Astrocyte (in vitro differentiated cells and primary cell): ENCODE measurements around the gene FAM163A. TPM values are rescaled to one million over a fixed set of nuclear protein-coding genes. Genes with fewer than 3 reads are reported as not detected.

Experiments used
- DNase-seq: peaks from one replicate; pipeline ENCODE4 v3.0.0-alpha.2; 2010; ENCODE audit warnings: low read depth
- FAIRE-seq: peaks from 2 replicates; lab custom pipeline; 2011; peaks lifted over from hg19 to GRCh38; lab: Jason Lieb, UNC
- H2AFZ ChIP-seq: 2 replicates; pipeline ENCODE4 v1.6.0; 2012; ENCODE audit warnings: low read depth, low read length, inconsistent platforms
- H3K27ac ChIP-seq: 2 replicates; pipeline ENCODE4 v1.5.1; 2011; ENCODE audit warnings: low read depth, low read length, inconsistent platforms
- H3K27me3 ChIP-seq: 2 replicates; pipeline ENCODE4 v1.6.0; 2011; ENCODE audit warnings: low read length, inconsistent platforms; ENCODE audit not compliant: insufficient read depth
- H3K36me3 ChIP-seq: 2 replicates; pipeline ENCODE4 v1.5.1; 2011; ENCODE audit warnings: low read length, inconsistent platforms; ENCODE audit not compliant: insufficient read depth
- H3K4me1 ChIP-seq: 2 replicates; pipeline ENCODE4 v1.5.1; 2011; ENCODE audit warnings: low read length, inconsistent platforms; ENCODE audit not compliant: insufficient read depth
- H3K4me2 ChIP-seq: 2 replicates; pipeline ENCODE4 v1.6.0; 2012; ENCODE audit warnings: low read length, inconsistent platforms
- H3K4me3 ChIP-seq: 2 replicates; pipeline ENCODE4 v1.5.1; 2011; ENCODE audit warnings: low read depth, mild to moderate bottlenecking, low read length, inconsistent platforms; ENCODE audit not compliant: insufficient read depth
- H3K79me2 ChIP-seq: 2 replicates; pipeline ENCODE4 v1.6.0; 2012; ENCODE audit warnings: mild to moderate bottlenecking, low read length, inconsistent platforms; ENCODE audit not compliant: insufficient read depth
- H3K9ac ChIP-seq: 2 replicates; pipeline ENCODE4 v1.6.0; 2012; ENCODE audit warnings: mild to moderate bottlenecking, low read length, inconsistent platforms
- H3K9me3 ChIP-seq: 2 replicates; pipeline ENCODE4 v1.5.1; 2012; ENCODE audit warnings: low read depth, mild to moderate bottlenecking, low read length, inconsistent platforms; ENCODE audit not compliant: insufficient read depth
- H4K20me1 ChIP-seq: 2 replicates; pipeline ENCODE4 v1.6.0; 2012; ENCODE audit warnings: low read length, inconsistent platforms; ENCODE audit not compliant: insufficient read depth
- H3K27ac Mint-ChIP-seq: one replicate; pipeline ENCODE4 v1.8.0; 2021; ENCODE audit warnings: mild to moderate bottlenecking, mixed read lengths; ENCODE audit not compliant: unreplicated experiment
- H3K27me3 Mint-ChIP-seq: one replicate; pipeline ENCODE4 v1.8.0; 2021; ENCODE audit warnings: low read depth, mixed read lengths; ENCODE audit not compliant: unreplicated experiment
- H3K36me3 Mint-ChIP-seq: one replicate; pipeline ENCODE4 v1.8.0; 2021; ENCODE audit warnings: low read depth, mixed read lengths; ENCODE audit not compliant: unreplicated experiment
- H3K4me1 Mint-ChIP-seq: one replicate; pipeline ENCODE4 v1.8.0; 2021; ENCODE audit warnings: low read depth, mixed read lengths; ENCODE audit not compliant: unreplicated experiment
- H3K4me3 Mint-ChIP-seq: one replicate; pipeline ENCODE4 v1.8.0; 2021; ENCODE audit warnings: mild to moderate bottlenecking, moderate library complexity, mixed read lengths; ENCODE audit not compliant: unreplicated experiment
- H3K9me3 Mint-ChIP-seq: one replicate; pipeline ENCODE4 v1.8.0; 2021; ENCODE audit warnings: mild to moderate bottlenecking, mixed read lengths; ENCODE audit not compliant: unreplicated experiment
- EZH2 ChIP-seq: IDR thresholded peaks from 2 replicates; pipeline ENCODE4 v1.6.1; 2012; ENCODE audit warnings: mild to moderate bottlenecking, low read length, inconsistent platforms; ENCODE audit not compliant: insufficient read depth
- total RNA-seq: library from RNA; stranded (reverse); gene quantifications from 2 replicates; pipeline ENCODE4 v1.2.1, GENCODE V29; 2021
- TF ChIP-seq, protein P1 (sequence below): IDR thresholded peaks from 2 replicates; pipeline ENCODE4 v1.5.1; 2011; ENCODE audit warnings: low read depth, mild to moderate bottlenecking, inconsistent platforms, low read length, moderate library complexity; ENCODE audit not compliant: insufficient read depth

The FAM163A gene
- total RNA-seq, 1 donor from 2014 or later, result not detected

DNA sequence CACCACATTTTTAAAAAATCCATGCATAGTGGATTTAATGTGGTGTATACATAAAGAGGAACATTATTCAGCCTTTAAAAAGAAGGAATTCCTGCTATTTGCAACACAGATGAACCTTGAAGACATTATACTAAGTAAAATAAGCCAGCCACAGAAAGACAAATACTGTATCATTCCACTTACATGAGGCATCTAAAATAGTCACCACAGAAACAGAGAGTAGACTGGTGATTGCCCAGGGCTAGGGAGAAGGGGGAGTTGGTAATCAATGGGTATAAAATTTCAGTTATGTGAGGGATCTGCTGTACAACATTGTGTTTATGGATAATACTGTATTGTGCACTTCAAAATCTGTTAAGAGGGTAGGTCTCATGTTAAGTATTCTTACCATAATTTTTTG is 10.0 kb downstream of the FAM163A start:
- H4K20me1 ChIP-seq, result no peaks in the 10 kb centered on the region
- Mint-ChIP-seq H3K4me3 (no peak overlapping the region), H3K36me3 (no peaks in the 10 kb centered on the region), H3K27me3 (peaks cover 26% of the 10 kb centered on the region), H3K27ac (no peak overlapping the region), H3K9me3 (peaks cover 14% of the 10 kb centered on the region), H3K4me1 (peaks cover 15% of the 10 kb centered on the region)
- no peak overlapping the region for H3K4me2 ChIP-seq
- H3K36me3 ChIP-seq, result no peaks in the 10 kb centered on the region
- TF ChIP-seq EZH2, result no peak
- TF ChIP-seq, protein P1, sequence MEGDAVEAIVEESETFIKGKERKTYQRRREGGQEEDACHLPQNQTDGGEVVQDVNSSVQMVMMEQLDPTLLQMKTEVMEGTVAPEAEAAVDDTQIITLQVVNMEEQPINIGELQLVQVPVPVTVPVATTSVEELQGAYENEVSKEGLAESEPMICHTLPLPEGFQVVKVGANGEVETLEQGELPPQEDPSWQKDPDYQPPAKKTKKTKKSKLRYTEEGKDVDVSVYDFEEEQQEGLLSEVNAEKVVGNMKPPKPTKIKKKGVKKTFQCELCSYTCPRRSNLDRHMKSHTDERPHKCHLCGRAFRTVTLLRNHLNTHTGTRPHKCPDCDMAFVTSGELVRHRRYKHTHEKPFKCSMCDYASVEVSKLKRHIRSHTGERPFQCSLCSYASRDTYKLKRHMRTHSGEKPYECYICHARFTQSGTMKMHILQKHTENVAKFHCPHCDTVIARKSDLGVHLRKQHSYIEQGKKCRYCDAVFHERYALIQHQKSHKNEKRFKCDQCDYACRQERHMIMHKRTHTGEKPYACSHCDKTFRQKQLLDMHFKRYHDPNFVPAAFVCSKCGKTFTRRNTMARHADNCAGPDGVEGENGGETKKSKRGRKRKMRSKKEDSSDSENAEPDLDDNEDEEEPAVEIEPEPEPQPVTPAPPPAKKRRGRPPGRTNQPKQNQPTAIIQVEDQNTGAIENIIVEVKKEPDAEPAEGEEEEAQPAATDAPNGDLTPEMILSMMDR, result no peak
- DNase-seq (peak; percentile 8), FAIRE-seq (no peak)
- H3K27me3 ChIP-seq, result peaks cover 11% of the 10 kb centered on the region
- no peaks in the 10 kb centered on the region for H3K9me3 ChIP-seq
- no peaks in the 10 kb centered on the region for H3K79me2 ChIP-seq
- H2AFZ ChIP-seq, result no peak overlapping the region
- no peaks in the 10 kb centered on the region for H3K4me1 ChIP-seq
- no peak overlapping the region for H3K4me3 ChIP-seq
- no peak overlapping the region for H3K9ac ChIP-seq
- H3K27ac ChIP-seq, result no peak overlapping the region

DNA sequence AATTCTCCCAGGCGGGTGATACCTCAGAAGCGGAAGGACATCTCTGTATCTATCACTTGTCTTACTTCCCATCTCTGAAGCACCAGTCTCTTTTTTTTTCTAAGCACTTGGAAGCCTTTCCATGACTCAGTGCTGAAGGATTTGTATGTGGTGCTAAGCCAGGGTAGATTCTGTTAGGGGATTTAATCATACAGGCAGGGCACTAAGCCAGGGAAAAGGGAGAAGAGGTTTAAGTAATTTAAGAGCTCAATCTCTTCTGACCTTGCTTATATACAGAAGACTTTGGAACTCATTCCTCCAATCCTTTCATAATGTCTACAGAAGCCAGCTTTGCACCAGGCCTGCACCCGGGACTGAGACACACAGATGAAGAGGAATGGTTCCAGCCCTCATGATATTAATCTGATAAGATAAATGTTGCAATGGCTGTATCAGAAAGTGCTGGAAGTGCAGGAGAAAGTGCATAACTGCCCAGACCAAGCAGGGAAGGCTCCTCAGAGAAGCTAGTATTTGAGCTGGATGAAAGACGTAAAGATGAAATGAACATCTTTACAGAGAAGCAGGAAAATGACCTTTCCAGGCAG is 11.0 kb downstream of the FAM163A start:
- no peak for FAIRE-seq
- DNase-seq, result peak; percentile 84
- Histone ChIP-seq H3K27me3 (peaks cover 2% of the 10 kb centered on the region), H3K9me3 (no peaks in the 10 kb centered on the region), H3K79me2 (no peaks in the 10 kb centered on the region), H4K20me1 (no peaks in the 10 kb centered on the region), H3K36me3 (no peaks in the 10 kb centered on the region), H3K4me3 (no peak overlapping the region), H3K4me1 (no peaks in the 10 kb centered on the region), H2AFZ (no peak overlapping the region), H3K9ac (no peak overlapping the region), H3K27ac (no peak overlapping the region), H3K4me2 (no peak overlapping the region)
- Mint-ChIP-seq H3K4me1 (peaks cover 15% of the 10 kb centered on the region), H3K9me3 (peaks cover 17% of the 10 kb centered on the region), H3K4me3 (no peak overlapping the region), H3K36me3 (no peaks in the 10 kb centered on the region), H3K27me3 (peaks cover 19% of the 10 kb centered on the region), H3K27ac (no peak overlapping the region)
- TF ChIP-seq, protein P1, result no peak

DNA sequence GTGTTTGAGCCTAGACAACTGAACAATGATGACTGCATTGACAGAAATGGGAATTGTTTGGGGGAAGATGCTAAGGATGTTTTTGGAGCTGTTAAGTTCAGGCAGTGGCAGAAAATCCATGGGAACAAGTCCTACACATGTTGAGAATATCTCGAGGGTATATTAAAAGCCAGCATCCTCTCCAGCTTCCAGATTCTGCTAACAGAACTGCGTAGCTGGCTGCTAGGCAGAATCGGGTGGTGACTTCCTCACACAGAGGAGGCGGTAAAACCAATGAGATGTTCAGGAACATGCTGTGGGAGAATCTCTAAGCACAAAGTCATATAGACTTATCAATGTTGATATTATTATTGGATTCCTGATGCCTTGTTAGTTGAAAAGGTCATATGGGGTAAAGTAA is 14.8 kb downstream of the FAM163A start:
- FAIRE-seq (no peak), DNase-seq (no peak)
- H3K9me3 Mint-ChIP-seq, result peaks cover 5% of the 10 kb centered on the region
- H3K4me1 ChIP-seq, result no peaks in the 10 kb centered on the region
- H3K4me2 ChIP-seq, result no peak overlapping the region
- H4K20me1 ChIP-seq, result no peaks in the 10 kb centered on the region
- no peak overlapping the region for H3K27ac ChIP-seq
- no peaks in the 10 kb centered on the region for H3K36me3 Mint-ChIP-seq
- no peaks in the 10 kb centered on the region for H3K79me2 ChIP-seq
- H3K27me3 ChIP-seq, result peaks cover 4% of the 10 kb centered on the region
- no peak overlapping the region for H3K4me3 Mint-ChIP-seq
- TF ChIP-seq, protein P1, result no peak
- no peak for TF ChIP-seq EZH2
- H3K36me3 ChIP-seq, result no peaks in the 10 kb centered on the region
- H3K27ac Mint-ChIP-seq, result no peak overlapping the region
- H3K4me3 ChIP-seq, result no peak overlapping the region
- H3K27me3 Mint-ChIP-seq, result peaks cover 11% of the 10 kb centered on the region
- no peak overlapping the region for H3K9ac ChIP-seq
- no peak overlapping the region for H2AFZ ChIP-seq
- no peaks in the 10 kb centered on the region for H3K9me3 ChIP-seq
- H3K4me1 Mint-ChIP-seq, result peaks cover 15% of the 10 kb centered on the region
